GM12878 (cell line): ENCODE measurements around the gene MUC5B. TPM values are rescaled to one million over a fixed set of nuclear protein-coding genes. Genes with fewer than 3 reads are reported as not detected.

Experiments
- ATAC-seq: fragments of 200-7000 bp; cut with Tn5 transposase; 3 replicates; pipeline ENCODE4 v1.9.1; 2020; ENCODE audit warnings: mild to moderate bottlenecking, moderate library complexity
- BruUV-seq: library from RNA; stranded (reverse); fragments of 400-500 nt; replicated peaks from 2 replicates; lab custom pipeline; 2021; lab: Mats Ljungman, UMichigan
- CTCF ChIA-PET: fragments of 300-600 bp; sonication (Branson Sonifier 250); formaldehyde crosslinking; extraction: SDS; loops from one replicate; lab custom pipeline; 2021; ENCODE audit warnings: inconsistent platforms; lab: Yijun Ruan, JAX
- POLR2A ChIA-PET: fragments of 350-600 bp; formaldehyde crosslinking; extraction: SDS; loops from one replicate; lab custom pipeline; 2021; ENCODE audit warnings: inconsistent platforms; lab: Charles Lee
- RAD21 ChIA-PET: fragments of 300-600 bp; sonication (Branson Sonifier 250); formaldehyde crosslinking; loops from one replicate; lab custom pipeline; 2023; ENCODE audit warnings: antibody characterized with exemption; ENCODE audit not compliant: unreplicated experiment; lab: Charles Lee
- SMC1A ChIA-PET: fragments of 300-600 bp; sonication (Branson Sonifier 250); formaldehyde crosslinking; loops from one replicate; lab custom pipeline; 2023; ENCODE audit not compliant: unreplicated experiment, uncharacterized antibody; lab: Charles Lee
- DNase-seq: peaks from one replicate; pipeline ENCODE4 v3.0.0-alpha.2; 2011; ENCODE audit warnings: low read depth, low spot score
- FAIRE-seq: peaks from 3 replicates; lab custom pipeline; 2011; peaks lifted over from hg19 to GRCh38; lab: Jason Lieb, UNC
- H2AFZ ChIP-seq: 2 replicates; pipeline ENCODE4 v1.6.0; 2011; ENCODE audit warnings: low read depth, low read length, control low read depth; ENCODE audit not compliant: control insufficient read depth
- H3K27ac ChIP-seq: 2 replicates; pipeline ENCODE4 v1.5.1; 2011; ENCODE audit warnings: control low read depth; ENCODE audit not compliant: control insufficient read depth, insufficient read depth
- H3K27me3 ChIP-seq, 2 experiments: replicated peaks in 1 of 2; 2 replicates each; pipeline versions ENCODE4 v1.6.0 to v1.6.1; 2011; ENCODE audit warnings: low read length in 1 of 2; ENCODE audit not compliant: control insufficient read depth in 2 of 2, insufficient read depth in 2 of 2
- H3K36me3 ChIP-seq, 2 experiments: 2 replicates each; pipeline ENCODE4 v1.5.1; 2011; ENCODE audit warnings: low read length in 1 of 2; ENCODE audit not compliant: control insufficient read depth in 2 of 2, insufficient read depth in 2 of 2
- H3K4me1 ChIP-seq: 2 replicates; pipeline ENCODE4 v1.6.1; 2011; ENCODE audit warnings: mild to moderate bottlenecking, low read length, moderate library complexity, mixed read lengths; ENCODE audit not compliant: control insufficient read depth, insufficient read depth
- H3K4me2 ChIP-seq: 2 replicates; pipeline ENCODE4 v1.6.0; 2011; ENCODE audit warnings: control low read depth; ENCODE audit not compliant: control insufficient read depth, insufficient read depth
- H3K4me3 ChIP-seq: fragments of 200-600 bp; sonication (generic); 2 replicates; pipeline ENCODE4 v1.5.1; 2016
- H3K79me2 ChIP-seq: 2 replicates; pipeline ENCODE4 v1.6.0; 2011; ENCODE audit warnings: low read length; ENCODE audit not compliant: control insufficient read depth, insufficient read depth
- H3K9ac ChIP-seq: 2 replicates; pipeline ENCODE4 v1.8.0; 2011; ENCODE audit warnings: low read length, control low read depth, mixed read lengths; ENCODE audit not compliant: control insufficient read depth, insufficient read depth
- H3K9me3 ChIP-seq: replicated peaks from 3 replicates; pipeline ENCODE4 v1.5.1; 2011; ENCODE audit warnings: mild to moderate bottlenecking, low read length; ENCODE audit not compliant: control insufficient read depth, insufficient read depth
- H4K20me1 ChIP-seq: 2 replicates; pipeline ENCODE4 v1.6.0; 2011; ENCODE audit not compliant: control insufficient read depth, insufficient read depth
- GABPA ChIP-seq: IDR thresholded peaks from 2 replicates; pipeline ENCODE4 v1.6.1; 2014; ENCODE audit warnings: antibody characterized with exemption, low read depth, mild to moderate bottlenecking, inconsistent platforms
- NFIC ChIP-seq: IDR thresholded peaks from 2 replicates; pipeline ENCODE4 v1.6.1; 2012; ENCODE audit warnings: low read depth, mild to moderate bottlenecking, inconsistent platforms, low read length, moderate library complexity
- PAX5 ChIP-seq: IDR thresholded peaks from 2 replicates; pipeline ENCODE4 v1.6.1; 2011; ENCODE audit warnings: low read depth, low read length, borderline replicate concordance
- POLR2AphosphoS5 ChIP-seq: IDR thresholded peaks from 2 replicates; pipeline ENCODE4 v1.6.1; 2011; ENCODE audit warnings: mild to moderate bottlenecking, low read length, inconsistent platforms
- SMAD1 ChIP-seq: fragments of 450-650 bp; IDR thresholded peaks from 2 replicates; pipeline ENCODE4 v1.6.1; 2018; ENCODE audit warnings: mild to moderate bottlenecking, low read depth; ENCODE audit not compliant: partially characterized antibody
- ZNF622 ChIP-seq: fragments of 450-650 bp; IDR thresholded peaks from 2 replicates; pipeline ENCODE4 v1.6.1; 2017; ENCODE audit warnings: mild to moderate bottlenecking, inconsistent platforms
- WGBS: methylation state at CpG from one replicate; pipeline ENCODE4 v1.1.6; 2016; ENCODE audit warnings: low lambda C conversion rate; ENCODE audit not compliant: insufficient replicate concordance, insufficient coverage; ENCODE audit errors: missing lambda C conversion rate; 5-methylcytosine and 5-hydroxymethylcytosine counted together
- in situ Hi-C: fragments of 300-500 bp; cut with MboI; formaldehyde crosslinking; loops from 9 replicates; pipeline ENCODE4 v1.14.3; 2018; ENCODE audit warnings: mixed read lengths
- intact Hi-C: fragments of 100-400 bp; cut with micrococcal nuclease; formaldehyde crosslinking; loops from one replicate; pipeline ENCODE4 v1.14.2; 2022; ENCODE audit not compliant: unreplicated experiment
- polyA plus RNA-seq, 11 experiments: library from polyadenylated mRNA; depleted of rRNA in 4 of 11; unstranded in 6 of 11; stranded (reverse) in 5 of 11; fragments of >200 nt; fragmentation: Nextera tagmentation in 4 of 11; fragmentation: Illumina TruSeq in 1 of 11; extraction: Ambion mirVana in 4 of 11; extraction: Trizol in 1 of 11; gene quantifications; 1 replicate in 1 of 11; 2 replicates in 10 of 11; pipeline versions ENCODE4 v1.2.1 to v1.2.3, GENCODE V29; 2011 to 2016; ENCODE audit warnings: inconsistent platforms in 2 of 11, missing spikeins in 2 of 11, low read depth in 1 of 11
- total RNA-seq, 4 experiments: library from RNA; depleted of rRNA in 3 of 4; stranded (reverse); fragments of >200 nt in 3 of 4; fragmentation: Illumina TruSeq in 1 of 4; extraction: Trizol in 1 of 4; gene quantifications; 2 replicates each; pipeline versions ENCODE4 v1.2.1 to v1.2.3, GENCODE V29; 2013 to 2021
- TF ChIP-seq, protein P1 (sequence below): fragments of 450-650 bp; IDR thresholded peaks from 2 replicates; pipeline ENCODE4 v1.6.1; 2016; ENCODE audit warnings: mild to moderate bottlenecking
- TF ChIP-seq, protein P2 (sequence below): IDR thresholded peaks from 2 replicates; pipeline ENCODE4 v1.6.1; 2011; ENCODE audit warnings: borderline replicate concordance, low read depth, mild to moderate bottlenecking, moderate library complexity, low read length; ENCODE audit not compliant: insufficient read depth, poor library complexity, severe bottlenecking
- TF ChIP-seq, protein P3 (sequence below): fragments of 450-650 bp; IDR thresholded peaks from 2 replicates; pipeline ENCODE4 v1.6.1; 2018; ENCODE audit warnings: borderline replicate concordance, mild to moderate bottlenecking; ENCODE audit not compliant: partially characterized antibody

Gene MUC5B
- total and polyA plus RNA-seq, 10 of the 15 experiments (the other 5 are each of a cell fraction or from before 2014, with no cell fraction given), result 1.5 TPM; not detected in 9

DNA sequence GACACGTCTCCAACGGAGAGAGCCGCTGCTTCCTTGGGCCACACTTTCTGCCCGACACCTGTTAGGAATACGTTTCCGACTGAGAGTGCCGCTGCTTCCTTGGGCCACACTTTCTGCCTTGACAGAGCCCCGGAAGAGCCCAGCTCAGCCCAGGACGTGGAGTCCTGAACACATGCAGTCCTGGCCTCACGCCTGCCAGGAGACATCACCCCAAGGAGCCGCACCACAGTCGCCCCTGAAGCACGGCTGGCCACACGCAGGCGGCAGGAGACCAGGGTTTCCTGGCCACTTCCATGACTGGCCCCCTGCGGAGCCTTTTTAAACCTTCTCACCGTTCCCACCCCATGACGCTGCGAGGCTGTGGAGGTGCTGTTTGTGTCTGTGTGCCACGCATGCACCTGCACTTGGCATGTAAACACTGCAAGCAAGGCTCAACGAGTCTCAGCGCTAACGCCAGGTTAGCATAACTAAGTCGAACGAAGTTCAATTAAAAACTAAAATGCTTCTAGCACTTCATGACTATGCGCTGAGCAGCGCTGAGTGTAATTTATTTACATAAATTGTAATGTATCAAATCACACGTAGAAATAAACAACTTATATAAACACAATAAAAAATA, 77.8 kb downstream of the MUC5B start:
- no peak for DNase-seq
- in situ Hi-C loops (no loop called here), intact Hi-C loops (loop anchor here (10.0 kb wide), 2 partner anchors 84 to 274 kb away; partner anchors contain the start of genes BRSK2 and DUSP8)
- ChIA-PET SMC1A (no interaction called here), POLR2A (no interaction called here)
- 95% methylated on average over 28 of the region's 28 CpGs for WGBS
- Histone ChIP-seq H3K4me1 (no peaks in the 10 kb centered on the region), H3K27ac (no peak overlapping the region), H3K79me2 (no peaks in the 10 kb centered on the region; the same call in 1 of the 2 replicates), H3K9ac (no peak overlapping the region), H3K9me3 (no peaks in the 10 kb centered on the region; the same call in 2 of the 3 replicates)
- no TSS peak for BruUV-seq
- no peak for TF ChIP-seq PAX5
- TF ChIP-seq, protein P1, sequence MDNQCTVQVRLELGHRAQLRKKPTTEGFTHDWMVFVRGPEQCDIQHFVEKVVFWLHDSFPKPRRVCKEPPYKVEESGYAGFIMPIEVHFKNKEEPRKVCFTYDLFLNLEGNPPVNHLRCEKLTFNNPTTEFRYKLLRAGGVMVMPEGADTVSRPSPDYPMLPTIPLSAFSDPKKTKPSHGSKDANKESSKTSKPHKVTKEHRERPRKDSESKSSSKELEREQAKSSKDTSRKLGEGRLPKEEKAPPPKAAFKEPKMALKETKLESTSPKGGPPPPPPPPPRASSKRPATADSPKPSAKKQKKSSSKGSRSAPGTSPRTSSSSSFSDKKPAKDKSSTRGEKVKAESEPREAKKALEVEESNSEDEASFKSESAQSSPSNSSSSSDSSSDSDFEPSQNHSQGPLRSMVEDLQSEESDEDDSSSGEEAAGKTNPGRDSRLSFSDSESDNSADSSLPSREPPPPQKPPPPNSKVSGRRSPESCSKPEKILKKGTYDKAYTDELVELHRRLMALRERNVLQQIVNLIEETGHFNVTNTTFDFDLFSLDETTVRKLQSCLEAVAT, result no peak
- TF ChIP-seq, all 136 proteins: peak for 0
- CTCF ChIA-PET, result no interaction called here
- RAD21 ChIA-PET, result no interaction called here
- no peaks in the 10 kb centered on the region; the same call in 1 of the 2 replicates for H4K20me1 ChIP-seq
- no peaks in the 10 kb centered on the region for H3K27me3 ChIP-seq
- no peak overlapping the region for H3K4me3 ChIP-seq
- H3K4me2 ChIP-seq, result no peak overlapping the region
- H3K36me3 ChIP-seq, result peaks cover 0 to 5% of the 10 kb centered on the region in 2 experiments; a peak in 3 of 4 replicates
- ATAC-seq (no peak), FAIRE-seq (no peak)
- H2AFZ ChIP-seq, result no peak overlapping the region

DNA sequence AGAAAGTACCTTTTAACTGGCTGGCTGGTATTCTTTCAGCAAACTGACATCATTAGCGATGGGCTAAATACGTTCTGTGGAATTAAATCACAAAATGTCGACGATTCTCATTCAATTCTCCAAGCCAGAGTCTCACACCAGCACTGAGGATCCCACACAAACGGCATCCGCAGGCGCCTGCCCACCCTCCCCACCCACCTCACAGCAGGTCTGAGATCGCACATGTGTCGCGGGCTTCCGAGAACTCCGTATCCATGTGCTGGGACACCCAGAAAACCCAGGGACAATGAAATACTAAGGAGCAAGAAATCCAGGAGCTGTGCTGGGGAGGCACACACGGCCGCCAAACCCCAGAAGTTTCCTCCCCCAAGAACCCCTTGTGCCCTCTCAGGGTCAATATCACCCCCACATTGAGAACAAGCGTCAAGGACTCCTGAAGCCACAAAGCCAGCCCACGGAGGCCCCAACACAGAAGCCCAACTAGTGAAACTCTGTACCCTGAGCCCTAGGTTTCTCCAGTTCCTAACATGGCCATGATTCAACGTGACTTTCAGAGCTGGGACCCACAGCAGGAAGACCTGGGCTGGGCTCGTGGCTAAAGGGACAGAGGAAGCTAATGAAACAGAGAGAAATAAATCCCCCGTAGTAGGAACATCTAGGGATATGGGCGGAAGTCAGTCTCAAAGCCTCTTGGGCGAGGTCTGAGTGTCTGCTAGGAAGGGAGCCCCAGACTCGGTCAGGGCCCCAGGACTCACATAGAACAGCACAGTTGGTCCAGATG, 78.5 kb downstream of the MUC5B start:
- WGBS, result 96% methylated on average over 21 of the region's 22 CpGs
- Histone ChIP-seq H3K36me3 (peaks cover 0 to 5% of the 10 kb centered on the region in 2 experiments; a peak in 3 of 4 replicates), H4K20me1 (no peaks in the 10 kb centered on the region; the same call in 1 of the 2 replicates), H3K4me3 (no peak overlapping the region), H3K79me2 (no peaks in the 10 kb centered on the region; the same call in 1 of the 2 replicates), H3K9ac (no peak overlapping the region), H3K4me2 (no peak overlapping the region), H3K4me1 (no peaks in the 10 kb centered on the region), H3K27ac (no peak overlapping the region), H2AFZ (no peak overlapping the region), H3K9me3 (no peaks in the 10 kb centered on the region; the same call in 2 of the 3 replicates), H3K27me3 (no peaks in the 10 kb centered on the region)
- DNase-seq, result no peak
- BruUV-seq, result no TSS peak
- RAD21 ChIA-PET, result no interaction called here
- in situ Hi-C loops, result no loop called here
- intact Hi-C loops, result loop anchor here (10.0 kb wide), 2 partner anchors 83 to 273 kb away; partner anchors contain the start of genes BRSK2 and DUSP8
- ATAC-seq, result no peak
- FAIRE-seq, result no peak
- CTCF ChIA-PET, result no interaction called here
- POLR2A ChIA-PET, result no interaction called here
- SMC1A ChIA-PET, result no interaction called here
- TF ChIP-seq SMAD1, result no peak
- TF ChIP-seq, protein P2, sequence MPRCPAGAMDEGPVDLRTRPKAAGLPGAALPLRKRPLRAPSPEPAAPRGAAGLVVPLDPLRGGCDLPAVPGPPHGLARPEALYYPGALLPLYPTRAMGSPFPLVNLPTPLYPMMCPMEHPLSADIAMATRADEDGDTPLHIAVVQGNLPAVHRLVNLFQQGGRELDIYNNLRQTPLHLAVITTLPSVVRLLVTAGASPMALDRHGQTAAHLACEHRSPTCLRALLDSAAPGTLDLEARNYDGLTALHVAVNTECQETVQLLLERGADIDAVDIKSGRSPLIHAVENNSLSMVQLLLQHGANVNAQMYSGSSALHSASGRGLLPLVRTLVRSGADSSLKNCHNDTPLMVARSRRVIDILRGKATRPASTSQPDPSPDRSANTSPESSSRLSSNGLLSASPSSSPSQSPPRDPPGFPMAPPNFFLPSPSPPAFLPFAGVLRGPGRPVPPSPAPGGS, result no peak
- TF ChIP-seq POLR2AphosphoS5, result no peak
- no peak for TF ChIP-seq NFIC
- TF ChIP-seq GABPA, result no peak
- TF ChIP-seq ZNF622, result no peak
- TF ChIP-seq, protein P3, sequence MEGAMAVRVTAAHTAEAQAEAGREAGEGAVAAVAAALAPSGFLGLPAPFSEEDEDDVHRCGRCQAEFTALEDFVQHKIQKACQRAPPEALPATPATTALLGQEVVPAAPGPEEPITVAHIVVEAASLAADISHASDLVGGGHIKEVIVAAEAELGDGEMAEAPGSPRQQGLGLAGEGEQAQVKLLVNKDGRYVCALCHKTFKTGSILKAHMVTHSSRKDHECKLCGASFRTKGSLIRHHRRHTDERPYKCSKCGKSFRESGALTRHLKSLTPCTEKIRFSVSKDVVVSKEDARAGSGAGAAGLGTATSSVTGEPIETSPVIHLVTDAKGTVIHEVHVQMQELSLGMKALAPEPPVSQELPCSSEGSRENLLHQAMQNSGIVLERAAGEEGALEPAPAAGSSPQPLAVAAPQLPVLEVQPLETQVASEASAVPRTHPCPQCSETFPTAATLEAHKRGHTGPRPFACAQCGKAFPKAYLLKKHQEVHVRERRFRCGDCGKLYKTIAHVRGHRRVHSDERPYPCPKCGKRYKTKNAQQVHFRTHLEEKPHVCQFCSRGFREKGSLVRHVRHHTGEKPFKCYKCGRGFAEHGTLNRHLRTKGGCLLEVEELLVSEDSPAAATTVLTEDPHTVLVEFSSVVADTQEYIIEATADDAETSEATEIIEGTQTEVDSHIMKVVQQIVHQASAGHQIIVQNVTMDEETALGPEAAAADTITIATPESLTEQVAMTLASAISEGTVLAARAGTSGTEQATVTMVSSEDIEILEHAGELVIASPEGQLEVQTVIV, result no peak
